SK-N-DZ (cell line): Measurements from ENCODE around the gene HMGCLL1.

Experiments used
- DNase-seq: peaks from one replicate; pipeline ENCODE4 v3.0.0-alpha.2; 2015; ENCODE audit warnings: low spot score

Gene HMGCLL1

GRCh38 chr6:55536391-55536956 is 42.5 kb downstream of the HMGCLL1 start:
- no peak for DNase-seq

GRCh38 chr6:55531496-55531895 is 47.5 kb downstream of the HMGCLL1 start:
- no peak for DNase-seq

- no peak for DNase-seq
Measured at GRCh38 chr6:55530931-55531330, 48.1 kb downstream of the HMGCLL1 start.

GRCh38 chr6:55528624-55529023 is 50.4 kb downstream of the HMGCLL1 start:
- DNase-seq, result peak; percentile 9

GRCh38 chr6:55524441-55524840 is 54.6 kb downstream of the HMGCLL1 start:
- peak; percentile 7 for DNase-seq

GRCh38 chr6:55518529-55519060 is 60.4 kb downstream of the HMGCLL1 start:
- DNase-seq, result no peak

- no peak for DNase-seq
Measured at GRCh38 chr6:55516736-55517135, 62.3 kb downstream of the HMGCLL1 start.

GRCh38 chr6:55512904-55513303 is 66.1 kb downstream of the HMGCLL1 start:
- DNase-seq, result no peak

- DNase-seq, result no peak
Measured at GRCh38 chr6:55511122-55511800, 67.7 kb downstream of the HMGCLL1 start.

GRCh38 chr6:55499591-55499990 is 79.4 kb downstream of the HMGCLL1 start:
- no peak for DNase-seq

GRCh38 chr6:55497694-55498093 is 81.3 kb downstream of the HMGCLL1 start:
- DNase-seq, result no peak

- no peak for DNase-seq
Measured at GRCh38 chr6:55496201-55496600, 82.8 kb downstream of the HMGCLL1 start.

GRCh38 chr6:55495277-55495676 is 83.7 kb downstream of the HMGCLL1 start:
- no peak for DNase-seq

GRCh38 chr6:55494411-55494810 is 84.6 kb downstream of the HMGCLL1 start:
- DNase-seq, result no peak

- DNase-seq, result no peak
Measured at GRCh38 chr6:55492259-55492658, 86.7 kb downstream of the HMGCLL1 start.

- DNase-seq, result no peak
Measured at GRCh38 chr6:55490871-55491270, 88.1 kb downstream of the HMGCLL1 start.

- no peak for DNase-seq
Measured at GRCh38 chr6:55474382-55474781, 104.6 kb downstream of the HMGCLL1 start.

- DNase-seq, result no peak
Measured at GRCh38 chr6:55473722-55474121, 105.3 kb downstream of the HMGCLL1 start.

- DNase-seq, result no peak
Measured at GRCh38 chr6:55469951-55470366, 109.0 kb downstream of the HMGCLL1 start.

GRCh38 chr6:55456016-55456415 is 123.0 kb downstream of the HMGCLL1 start:
- DNase-seq, result no peak

- DNase-seq, result no peak
Measured at GRCh38 chr6:55450005-55450404, 129.0 kb downstream of the HMGCLL1 start.

GRCh38 chr6:55449225-55449624 is 129.8 kb downstream of the HMGCLL1 start:
- DNase-seq, result peak; percentile 8

GRCh38 chr6:55448451-55448850 is 130.5 kb downstream of the HMGCLL1 start:
- DNase-seq, result no peak
